DMS 273 treated with DMSO at 0.1 percent for 48 hours (cell line): ENCODE results near the gene MAP2K5.

ENCODE experiments used
- DNase-seq: peaks from one replicate; lab custom pipeline; 2025; lab: John Stamatoyannopoulos, UW

Gene MAP2K5

DNA sequence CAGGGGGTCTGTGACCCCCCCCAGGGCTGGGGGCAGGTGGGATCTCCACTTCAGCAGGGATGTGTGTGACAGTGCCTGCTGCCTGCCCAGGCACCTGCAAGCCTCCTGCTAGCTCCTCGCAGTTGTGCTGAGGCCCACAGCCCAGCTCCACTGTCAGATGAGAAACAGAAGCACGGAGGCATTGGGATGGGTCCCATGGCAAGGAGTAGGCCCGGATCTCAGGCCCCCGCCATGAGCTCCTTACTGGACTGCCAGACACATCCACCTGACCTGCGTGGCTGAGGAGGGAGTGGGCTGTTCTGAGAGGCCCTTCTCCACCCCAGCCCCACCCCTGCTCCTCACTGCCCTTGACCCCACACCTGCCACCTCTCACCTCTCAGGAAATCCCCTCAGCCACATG is 264.6 kb downstream of the MAP2K5 start:
- no peak for DNase-seq

DNA sequence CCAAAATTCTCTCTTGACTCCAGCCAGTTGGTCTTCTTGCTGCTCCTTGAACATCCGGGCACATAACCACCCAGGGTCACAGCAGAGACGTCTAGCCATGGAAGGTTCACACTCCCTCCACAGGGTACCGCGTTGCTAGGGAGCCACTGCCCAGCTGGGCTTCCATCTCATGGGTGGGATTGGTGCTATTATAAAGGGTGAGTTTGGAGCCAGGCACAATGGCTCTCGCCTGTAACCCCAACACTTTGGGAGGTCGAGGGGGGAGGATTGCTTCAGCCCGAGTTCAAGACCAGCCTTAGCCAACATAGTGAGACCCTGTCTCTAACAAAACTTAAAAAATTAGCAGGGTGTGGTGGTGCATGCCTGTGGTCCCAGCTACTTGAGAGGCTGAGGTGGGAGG is 265.3 kb downstream of the MAP2K5 start:
- no peak for DNase-seq

DNA sequence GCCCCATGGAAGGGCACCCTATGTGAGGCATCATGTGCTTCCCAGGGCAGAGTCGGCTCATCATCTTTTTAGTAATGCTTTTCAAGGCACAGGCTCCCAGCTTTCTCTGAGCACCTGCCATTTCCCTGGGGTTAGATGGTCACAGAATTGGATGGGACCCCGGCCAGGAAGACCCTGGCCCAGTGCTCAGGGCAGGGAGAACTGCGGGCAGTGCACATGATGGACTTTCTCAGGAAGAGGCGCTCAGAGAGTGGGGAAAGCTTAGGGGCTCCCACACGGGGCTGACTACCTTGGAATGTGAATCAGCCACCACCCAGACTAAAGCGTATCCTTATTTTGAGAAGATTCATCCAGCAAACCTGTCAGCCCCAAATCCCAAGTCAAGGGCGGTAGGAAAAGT is 266.3 kb downstream of the MAP2K5 start:
- DNase-seq = no peak

DNA sequence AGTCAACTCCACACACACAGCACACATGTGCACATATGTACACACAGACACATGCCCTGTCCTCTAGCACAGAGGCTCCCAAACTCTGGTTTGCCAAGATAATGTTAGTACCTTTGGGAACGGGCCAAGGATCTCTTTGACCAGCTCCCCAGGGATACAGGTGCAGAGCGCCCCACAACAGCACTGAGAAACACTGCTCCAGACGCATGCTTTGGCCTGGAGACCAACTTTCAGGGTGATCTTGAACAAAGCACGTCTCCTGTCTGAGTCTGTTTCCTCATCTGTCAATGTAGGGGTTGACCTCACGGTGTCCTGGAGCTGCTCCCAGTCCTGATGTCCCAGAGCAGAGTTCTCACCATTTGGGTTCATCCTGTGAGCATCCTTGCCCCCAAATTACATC is 266.9 kb downstream of the MAP2K5 start:
- no peak for DNase-seq

DNA sequence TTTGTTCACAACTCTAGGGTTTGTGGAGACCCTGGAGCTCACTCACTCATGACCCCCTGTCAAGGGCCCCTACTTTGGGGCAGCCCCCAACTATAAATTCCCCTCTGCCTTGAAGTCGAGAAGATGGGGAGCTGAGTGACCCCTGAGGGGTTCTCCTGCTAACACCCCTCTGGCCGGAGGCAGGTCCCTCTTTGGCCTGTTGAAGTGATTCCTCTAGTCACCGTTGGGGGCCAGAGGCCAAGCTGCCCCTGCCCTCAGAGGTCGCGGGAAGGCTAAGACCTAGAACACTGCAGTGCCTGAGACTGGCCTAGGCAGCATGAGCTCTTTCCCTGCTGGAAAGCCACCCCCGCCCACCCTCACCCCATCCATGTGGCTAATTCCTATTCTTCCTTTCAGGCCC is 267.4 kb downstream of the MAP2K5 start:
- no peak for DNase-seq

DNA sequence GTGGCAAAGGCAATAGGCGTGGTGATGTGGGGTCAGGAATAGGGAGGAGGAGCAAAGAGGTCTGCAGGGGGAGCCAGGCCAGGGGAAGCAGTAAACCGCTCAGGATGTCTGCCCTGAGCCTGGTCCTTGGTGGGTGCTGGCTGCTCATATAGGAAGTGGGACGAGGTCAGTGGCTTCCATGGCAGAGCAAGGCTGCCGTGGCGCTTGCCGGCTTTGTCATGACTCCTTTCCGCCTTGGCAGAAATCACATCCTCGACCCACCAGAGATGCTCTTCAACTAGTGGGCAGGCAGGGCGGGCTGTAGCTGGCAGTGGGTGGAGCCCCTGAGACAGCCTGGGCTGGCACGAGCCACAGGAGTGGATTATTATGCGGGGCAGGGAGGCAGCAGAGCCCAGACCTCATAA is 269.7 kb downstream of the MAP2K5 start:
- DNase-seq = no peak

DNA sequence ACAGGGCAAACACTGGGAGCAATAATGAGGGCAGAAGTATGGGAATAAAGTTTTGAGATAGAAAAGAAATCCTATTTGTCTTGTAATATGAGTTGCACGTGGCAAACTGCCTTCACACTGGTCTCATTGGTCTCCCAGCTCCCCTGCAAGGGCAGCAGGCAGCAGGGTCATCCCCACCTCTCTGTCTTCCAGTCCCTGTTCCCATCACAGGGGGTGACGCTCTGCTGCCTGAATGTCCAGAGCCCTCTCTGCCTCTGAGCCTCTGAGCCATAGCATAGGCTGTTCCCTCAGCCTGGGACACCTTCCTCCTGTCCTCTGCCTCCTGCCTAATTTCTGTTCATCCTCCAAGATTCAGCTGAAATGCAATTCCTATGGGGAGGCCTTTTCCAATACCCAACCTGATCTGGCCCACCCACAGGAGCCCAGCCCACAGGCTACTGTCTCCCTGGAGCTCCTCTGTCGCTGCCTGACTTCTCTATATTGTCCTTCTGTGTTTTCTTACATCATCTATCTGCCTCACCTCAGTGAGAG is 270.7 kb downstream of the MAP2K5 start:
- DNase-seq = no peak

DNA sequence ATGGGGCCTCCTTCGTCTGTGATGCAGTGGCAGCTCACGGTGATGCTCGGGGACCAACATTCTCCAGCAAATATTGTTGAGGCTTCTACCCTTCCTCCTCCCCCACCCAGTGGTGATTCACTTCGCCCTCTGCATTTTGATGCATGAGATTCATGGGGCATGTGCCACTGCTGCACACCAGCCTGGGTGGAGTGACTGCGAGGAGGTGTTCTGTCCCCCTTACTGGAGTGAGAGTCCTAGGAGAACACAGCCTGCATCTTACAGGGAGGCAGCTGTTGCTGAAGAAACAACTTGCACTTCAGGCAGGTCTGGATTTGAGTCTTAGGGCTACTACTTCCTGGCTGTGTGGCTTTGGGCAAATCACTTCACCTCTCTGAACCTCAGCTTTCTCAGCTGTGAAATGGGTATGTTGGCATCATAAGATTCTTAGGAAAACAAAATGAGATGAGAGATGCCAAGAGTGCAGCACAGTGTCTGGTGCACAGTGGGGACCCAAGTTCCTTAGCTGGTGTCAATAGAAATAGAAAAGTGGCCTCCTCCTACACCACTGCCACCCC is 272.6 kb downstream of the MAP2K5 start:
- no peak for DNase-seq

DNA sequence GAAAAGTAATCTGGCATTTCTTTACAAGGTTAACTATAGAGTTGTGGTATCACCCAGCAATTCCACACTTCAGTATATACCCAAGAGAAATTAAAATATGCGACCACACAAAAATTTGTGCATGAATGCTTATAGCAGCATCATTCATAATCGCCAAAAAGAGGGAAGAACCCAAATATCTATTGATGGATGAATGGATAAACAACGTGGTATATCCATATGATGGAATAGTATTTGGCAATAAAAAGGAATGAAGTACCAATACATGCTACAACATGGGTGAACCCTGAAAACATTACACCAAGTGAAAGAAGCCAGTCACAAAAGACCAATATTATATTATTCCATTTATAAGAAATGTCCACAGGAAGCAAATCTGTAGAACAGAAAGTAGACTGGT is 274.2 kb downstream of the MAP2K5 start:
- no peak for DNase-seq

DNA sequence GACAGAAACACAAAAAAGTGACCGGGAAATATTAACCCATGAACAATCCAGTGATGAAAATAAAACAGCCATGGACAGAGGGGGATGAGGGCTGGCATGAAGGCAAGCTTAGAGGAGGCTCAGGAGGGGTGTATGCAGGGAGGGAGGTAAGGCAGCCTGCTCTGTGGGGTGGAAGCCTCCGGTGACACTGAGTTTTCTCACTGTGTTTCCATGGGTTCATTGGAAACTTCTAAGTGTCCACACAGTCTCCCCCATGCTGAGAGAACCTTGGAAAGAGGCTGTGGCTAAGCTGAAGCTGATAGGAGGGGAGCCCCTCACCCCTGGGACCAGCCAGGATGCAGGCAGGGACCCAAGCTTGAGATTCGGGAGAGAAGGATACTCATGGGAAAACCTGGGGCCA is 276.0 kb downstream of the MAP2K5 start:
- DNase-seq = no peak

DNA sequence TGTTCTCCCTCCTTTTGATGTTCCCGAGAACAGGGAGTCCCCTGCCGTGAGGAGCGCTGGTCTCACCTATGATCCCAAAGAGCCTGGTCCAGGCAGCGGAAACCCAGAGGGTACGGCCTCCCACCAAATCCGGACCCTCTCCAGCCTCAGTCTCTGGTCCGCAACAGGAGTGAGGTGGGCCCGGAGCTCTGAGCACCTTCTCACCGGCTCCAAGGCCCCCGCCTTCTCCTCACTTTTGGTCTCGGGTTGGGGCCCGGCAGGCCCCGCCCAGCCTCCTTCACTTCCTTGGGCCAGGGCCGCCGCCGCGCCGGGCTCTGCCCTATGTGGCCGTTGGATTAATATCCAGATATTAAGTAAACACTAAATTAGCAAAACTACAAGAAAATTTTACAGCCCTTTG is 277.1 kb downstream of the MAP2K5 start:
- DNase-seq = no peak

DNA sequence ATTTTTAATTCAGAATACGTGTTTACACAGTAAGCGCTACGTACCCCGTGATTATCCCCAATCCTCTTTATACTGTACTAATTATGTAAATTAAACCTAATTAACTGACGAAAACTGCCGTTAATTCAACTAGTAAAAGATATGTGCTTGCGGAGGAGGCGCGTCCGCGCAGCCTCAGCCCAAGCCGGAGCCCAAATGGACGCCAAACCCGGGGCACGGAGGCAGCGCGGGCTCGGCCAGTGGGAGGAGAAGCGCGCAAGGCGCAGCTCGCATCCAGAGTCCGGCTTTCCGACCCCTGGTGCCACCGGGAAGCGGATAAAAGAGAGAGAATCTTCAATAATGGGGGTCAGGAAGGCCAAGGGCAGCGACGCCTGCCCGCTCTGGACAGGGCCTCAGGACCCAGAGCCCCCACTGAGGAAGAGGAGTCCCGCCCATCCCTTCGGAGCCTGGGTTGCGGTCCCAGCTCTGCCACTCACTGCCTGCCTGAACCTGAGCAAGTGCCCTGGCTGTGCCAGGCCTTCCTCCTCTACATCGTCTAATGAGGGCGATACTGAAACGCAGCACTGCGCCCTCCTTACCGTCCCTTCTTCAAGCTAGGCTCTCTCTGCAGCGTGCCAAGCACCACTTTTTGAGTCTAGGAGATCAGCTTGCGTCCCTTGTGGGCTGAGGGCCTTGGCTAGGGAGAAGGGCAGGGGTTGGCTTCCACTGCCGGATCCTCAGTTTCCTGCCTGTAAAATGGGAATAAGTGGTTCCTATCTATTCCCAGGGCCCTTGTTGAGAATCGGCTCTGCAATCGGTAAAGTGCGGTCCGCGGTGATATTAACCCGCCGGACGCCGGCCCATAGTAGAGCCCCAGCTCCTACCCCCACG is 277.9 kb downstream of the MAP2K5 start:
- no peak for DNase-seq

DNA sequence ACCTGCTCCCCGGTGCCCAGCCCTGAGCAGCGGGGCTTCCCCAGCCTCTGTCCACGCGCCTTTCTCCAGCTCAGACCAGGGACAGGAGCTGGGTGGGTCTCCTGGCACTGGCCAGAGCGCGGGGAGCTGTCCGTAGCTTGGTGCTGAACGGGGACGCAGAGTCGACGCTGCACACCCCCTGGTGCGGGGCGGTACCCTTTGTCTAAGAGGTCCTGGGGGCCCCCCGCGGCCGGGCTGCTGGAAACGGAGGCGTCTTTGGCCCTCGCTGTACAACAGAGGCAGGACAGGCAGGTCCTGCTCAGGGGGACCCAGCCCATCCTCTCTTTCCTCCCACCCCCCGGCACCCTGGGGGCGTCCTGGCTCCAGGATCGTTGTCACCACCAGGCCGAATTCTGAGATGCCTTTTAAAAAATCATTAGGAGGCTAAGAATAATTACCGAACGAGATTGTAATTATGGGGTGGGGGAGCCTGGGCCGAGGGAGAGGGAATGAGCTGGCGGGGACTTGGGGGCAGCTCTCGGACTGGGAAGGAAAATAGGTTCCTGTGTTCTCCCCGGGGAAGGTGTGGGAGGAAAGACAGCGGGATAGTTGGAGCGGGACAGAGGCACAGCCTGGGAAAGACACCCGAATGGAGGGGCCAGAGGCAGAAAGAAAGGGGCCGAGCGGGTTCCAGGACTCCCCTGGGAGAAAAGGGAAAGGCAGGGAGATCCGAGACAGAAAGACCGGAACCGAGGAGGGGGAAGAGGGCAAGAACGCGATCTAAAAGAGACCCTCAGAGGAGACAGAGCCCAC is 278.7 kb downstream of the MAP2K5 start:
- DNase-seq = no peak

DNA sequence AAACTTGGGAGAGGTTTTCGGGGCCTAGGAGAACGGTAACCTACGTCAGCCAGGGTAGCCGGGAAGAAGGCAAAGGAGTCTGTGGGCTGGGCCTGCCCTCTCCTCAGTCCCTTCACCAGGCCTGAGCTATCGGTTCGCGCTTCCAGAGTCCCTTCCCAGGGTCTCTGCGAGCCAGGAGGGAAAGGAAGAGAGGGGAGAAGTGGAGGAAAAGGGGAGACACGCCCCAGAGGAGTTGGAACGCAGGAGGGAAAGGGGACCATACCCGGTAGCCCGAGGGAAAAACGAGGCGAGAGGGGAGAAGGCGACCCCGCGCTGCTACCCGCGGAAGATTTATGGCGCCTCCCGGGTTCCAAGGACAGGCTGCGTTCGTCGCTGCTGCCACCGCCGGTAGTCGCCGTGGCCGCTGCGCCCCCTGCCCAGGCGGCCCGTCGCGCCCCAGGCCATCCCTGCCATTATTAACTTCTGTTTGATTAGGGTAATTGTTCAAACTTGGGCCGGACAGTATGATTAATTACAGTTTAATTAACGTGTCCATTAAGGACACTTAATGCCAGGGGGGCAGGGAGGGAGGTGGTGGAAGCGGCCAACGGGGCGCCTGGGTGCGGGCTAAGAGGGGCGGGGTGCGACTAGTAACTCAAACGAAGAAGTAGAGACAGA is 279.4 kb downstream of the MAP2K5 start:
- no peak for DNase-seq

DNA sequence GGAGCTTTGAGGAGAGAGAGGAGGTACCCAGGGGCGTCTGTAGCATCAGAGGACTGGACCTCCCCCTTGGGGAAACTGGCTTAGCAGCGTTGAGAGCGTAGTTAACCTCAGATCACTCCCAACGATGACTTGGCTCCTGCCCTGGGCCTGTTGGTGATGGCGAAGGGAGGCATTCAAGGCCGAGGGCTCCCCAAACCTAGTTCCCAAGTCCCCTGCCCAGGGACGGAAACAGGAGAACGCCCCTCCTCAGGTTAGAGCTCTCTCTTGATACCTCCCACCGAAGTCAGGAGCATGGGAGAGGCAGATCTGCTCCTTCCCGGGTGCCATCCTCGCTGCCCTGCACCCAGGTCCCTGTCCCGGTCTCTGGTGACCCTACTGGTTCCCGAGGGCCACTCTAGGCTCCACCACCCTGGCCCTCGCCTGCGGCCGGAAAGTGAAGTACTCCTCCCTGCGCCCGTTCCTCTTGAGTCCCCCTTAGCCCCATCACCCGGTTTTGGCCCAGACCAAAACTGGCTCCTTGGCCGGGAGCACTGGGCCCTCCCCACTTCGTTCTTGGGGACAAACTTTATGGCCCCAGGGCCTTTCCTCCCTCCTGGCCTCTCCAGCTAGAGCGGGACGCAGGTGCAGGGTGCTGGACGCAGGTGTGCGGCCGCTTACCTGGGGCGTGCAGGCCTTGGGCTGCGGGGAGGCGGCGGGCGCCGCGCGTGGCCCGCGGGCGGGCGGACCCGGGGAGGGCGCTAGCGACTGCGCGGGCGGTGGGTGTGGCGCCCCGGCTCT is 280.2 kb downstream of the MAP2K5 start:
- no peak for DNase-seq

DNA sequence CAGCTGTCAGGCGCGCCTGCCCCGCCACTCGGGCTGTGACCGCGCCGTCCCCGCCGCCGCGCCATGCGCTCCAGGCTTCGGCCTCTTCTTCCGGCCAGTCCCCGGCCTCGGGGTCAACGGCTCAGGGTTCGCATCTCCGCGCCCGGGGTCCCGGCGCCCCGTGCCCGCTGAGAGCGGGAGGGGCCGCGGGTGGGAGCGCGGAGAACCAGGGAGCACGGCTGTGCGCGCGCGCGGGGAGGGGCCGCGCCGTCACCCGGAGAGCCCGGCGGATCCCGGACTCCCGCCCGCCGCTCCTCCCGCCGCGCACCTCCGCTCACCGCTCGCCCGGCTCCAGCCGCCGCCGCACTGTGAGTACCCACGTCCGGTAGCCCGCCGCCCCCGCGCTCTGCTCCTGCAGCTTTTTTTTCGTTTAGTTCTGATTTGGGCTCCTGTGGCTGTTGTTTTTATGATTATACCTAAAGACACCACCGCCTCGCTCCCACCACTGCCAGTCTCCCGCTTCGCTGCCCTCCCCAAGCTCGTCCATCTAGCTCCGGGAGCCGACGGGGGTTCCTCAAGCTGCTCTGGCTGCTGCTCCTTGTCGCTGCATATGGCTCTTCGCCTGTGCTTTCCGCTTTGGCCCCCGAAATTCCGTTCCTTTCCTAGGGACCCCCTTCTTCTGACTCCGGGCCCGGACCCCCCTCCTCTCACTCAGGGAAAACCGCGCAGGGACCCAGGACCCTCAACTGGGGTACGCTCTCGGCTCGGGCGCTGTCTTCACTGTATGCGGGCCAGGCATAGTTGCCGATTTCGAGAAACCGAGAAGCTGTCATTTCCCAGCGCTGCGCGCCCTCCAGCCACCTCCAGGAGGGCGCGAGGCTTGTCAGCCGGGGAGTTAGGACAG is 281.1 kb downstream of the MAP2K5 start:
- DNase-seq = no peak

DNA sequence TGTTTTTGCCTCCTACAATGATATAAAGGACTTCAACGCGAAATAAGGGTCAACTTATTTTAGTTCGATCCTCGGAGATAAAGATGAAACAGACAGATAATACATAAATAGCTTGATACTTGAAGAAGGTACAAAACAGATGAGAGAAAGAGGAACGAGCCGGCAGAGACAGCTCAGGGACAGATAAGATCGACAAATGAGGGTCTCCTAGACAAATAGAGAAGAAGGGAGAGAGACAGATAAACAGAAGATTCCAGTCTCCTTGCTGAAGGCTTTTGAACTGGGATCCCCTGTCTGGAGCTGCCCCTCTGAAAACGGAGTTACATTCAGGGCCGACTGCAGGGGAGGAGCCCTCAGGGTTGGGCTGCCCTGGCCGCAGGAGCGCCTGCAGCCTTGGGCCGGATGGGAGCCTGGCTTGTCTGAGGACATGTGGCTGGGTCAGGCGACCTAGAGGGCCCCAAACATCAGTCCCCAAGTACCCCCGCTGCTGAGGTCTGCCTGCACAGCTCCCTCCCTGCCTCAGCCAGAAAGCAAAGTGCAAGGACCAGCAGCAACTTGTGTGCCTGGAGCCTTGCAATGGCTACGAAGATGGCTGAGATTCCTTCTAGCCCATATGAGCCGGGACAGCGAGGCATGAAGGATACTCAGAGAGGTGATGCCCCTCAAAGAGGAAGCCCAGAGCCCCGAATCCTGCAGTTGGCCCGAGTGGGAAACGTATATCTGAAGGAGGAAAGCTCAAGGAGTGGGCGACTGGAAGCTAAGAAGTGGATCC is 281.9 kb downstream of the MAP2K5 start:
- no peak for DNase-seq

DNA sequence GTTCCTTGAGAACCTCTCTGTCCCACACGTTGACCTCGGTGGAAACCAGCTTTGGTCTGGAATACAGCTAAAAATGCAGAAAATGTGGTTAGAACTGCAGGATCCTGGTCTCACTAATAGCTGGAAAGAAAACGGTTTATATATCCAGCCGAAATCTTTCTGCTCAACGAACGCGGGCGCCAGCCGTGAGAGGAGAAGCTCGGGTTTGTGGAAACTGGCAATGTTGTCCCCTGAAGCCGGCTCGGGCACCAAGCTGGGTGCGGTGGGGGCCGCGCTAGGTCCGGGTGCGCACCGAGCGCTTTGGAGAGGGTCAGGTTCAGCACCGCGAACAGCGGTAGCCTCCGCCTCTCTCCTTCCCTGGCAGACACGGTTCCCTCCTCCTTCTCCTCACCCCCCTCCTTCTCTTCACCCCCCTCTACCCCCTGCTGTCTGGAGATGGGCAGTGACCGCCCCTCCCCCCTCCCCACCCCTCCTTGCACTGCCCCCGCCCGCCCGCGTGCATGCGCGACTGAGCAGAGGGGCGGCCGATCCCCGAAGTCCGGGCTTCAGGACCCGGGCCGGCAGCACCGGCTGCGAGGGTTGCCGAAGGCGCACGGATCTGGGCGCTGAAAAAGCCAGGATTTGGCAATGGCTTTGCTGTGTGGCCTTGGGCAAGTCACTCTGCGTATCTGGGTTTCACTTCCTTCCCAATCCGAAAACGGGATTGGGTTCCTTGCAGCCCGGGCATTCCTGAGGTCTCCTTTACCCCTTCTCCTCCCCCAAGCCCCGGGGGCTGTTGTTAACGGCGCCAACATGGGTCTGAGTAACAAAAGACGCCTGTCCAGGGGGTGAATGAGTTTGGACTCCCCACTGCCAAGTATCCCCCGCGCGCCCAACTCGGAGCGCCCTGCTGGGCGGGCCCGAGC is 282.7 kb downstream of the MAP2K5 start, which contains the start of gene SKOR1:
SKOR1 (plus strand) TSS at position 534 of the 905 bp plus-strand sequence; CDS start at position 628, 94 bp downstream.
- DNase-seq = no peak
